Activated T-cell treated with anti-CD3 and anti-CD28 coated beads for 1 hour (primary cell): ENCODE data around the gene TYW3.

Experiments used
- DNase-seq: peaks from one replicate; pipeline ENCODE4 v3.0.0-alpha.2; 2020; ENCODE audit warnings: low read depth

The TYW3 gene

DNA sequence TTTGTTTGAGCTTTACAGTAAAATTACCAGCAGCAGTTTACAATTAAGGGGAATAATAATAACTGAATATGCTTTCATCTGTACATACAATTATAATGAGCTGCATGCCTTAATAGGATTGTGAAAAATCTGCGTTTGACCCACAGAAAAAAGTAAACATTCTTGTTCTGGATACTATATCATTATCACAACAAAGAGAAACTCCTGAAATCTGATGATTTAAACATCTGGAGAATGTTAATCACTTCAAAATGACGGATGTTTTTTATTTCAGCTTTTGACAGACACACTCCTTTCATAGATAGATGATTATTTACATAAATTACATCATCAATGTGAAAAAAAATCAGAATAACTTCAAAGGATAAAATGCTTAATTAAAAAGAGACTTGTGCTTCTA, 58.5 kb downstream of the TYW3 start:
- DNase-seq: no peak

DNA sequence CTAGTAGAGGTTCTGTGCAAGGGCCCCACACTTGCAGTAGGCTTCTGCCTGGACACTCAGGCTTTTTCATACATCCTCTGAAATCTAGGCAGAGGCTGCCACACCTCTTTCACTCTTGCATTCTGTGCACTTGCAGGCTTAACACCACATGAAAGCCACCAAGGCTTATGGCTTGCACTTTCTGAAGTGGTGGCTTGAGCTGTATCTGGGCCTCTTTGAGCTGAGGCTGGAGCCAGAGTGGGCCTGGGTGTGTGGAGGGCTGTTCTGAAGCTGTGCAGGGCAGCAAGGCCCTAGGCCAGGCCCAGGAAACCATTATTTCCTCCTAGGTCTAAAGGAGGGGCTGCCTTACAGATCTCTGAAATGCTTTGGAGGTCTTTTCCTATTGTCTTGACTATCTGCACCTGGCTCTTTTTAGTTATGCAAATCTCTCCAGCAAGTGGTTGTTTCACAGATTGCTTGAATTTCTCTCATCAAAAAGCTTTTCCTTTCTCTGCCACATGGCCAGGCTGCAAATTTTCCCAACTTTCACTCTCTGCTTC, 66.2 kb downstream of the TYW3 start:
- no peak for DNase-seq

DNA sequence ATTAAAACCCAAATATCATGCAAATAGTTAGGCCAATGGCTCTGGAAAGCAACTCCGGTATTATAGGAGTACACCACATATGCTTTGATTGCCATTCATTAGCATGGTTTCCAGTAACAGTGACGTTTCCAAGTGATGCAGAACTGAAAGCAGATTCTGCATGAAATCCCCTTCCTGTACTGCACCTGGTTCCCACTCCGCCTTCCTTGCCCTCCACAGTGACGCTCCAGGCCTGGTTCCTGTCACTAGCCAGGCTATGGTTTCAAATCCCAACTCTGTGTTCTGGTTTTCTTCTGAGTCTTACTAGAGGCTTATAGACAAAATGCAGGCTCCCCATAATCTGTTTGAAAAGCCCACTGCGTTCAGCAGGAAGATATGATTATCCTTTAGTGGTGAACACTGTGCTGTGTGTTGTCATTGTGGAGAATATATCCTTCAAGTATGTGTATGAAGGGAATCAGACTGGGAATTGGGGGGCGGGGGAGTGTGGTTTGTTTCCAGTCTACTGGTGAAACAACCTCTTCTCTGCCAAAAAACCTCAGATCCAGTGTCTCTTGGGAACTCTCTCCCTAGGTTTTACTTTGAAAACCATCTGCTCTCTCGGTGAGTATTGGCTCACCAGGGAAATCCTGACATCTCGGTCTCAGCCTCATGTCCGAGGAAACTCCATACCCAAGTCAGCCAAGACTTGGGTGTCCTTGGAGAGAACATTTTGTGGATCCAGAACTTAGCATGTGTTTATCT, 78.7 kb downstream of the TYW3 start:
- no peak for DNase-seq

DNA sequence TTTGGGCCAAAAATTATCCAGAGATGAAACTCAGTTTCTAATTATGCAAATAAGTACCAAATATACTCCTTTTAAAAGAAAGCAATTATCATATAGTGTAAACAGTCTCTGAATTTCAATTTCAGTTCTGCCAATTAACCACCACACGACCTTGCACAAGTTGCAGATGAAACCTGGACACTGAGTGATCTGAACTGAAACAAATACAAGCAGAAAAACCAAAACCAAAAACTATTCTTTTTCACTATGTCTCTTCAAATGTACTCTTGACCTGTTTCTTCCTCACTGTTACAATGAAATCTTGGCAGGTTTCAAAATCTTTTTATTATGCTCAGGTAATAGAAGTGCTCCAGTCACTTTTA, 79.2 kb downstream of the TYW3 start:
- DNase-seq: no peak
